GM10248 (cell line): ENCODE results near the gene PCA3.

Experiments
- CTCF ChIA-PET: fragments of 300-600 bp; sonication (Branson Sonifier 250); formaldehyde crosslinking; extraction: SDS; loops from one replicate; lab custom pipeline; 2021; ENCODE audit warnings: antibody characterized with exemption; lab: Yijun Ruan, JAX
- POLR2A ChIA-PET: fragments of 350-650 bp; sonication (Branson Sonifier 250); formaldehyde crosslinking; extraction: SDS; loops from one replicate; lab custom pipeline; 2020; ENCODE audit warnings: antibody characterized with exemption; lab: Yijun Ruan, JAX
- DNase-seq: peaks from one replicate; pipeline ENCODE4 v3.0.0; 2012; ENCODE audit errors: extremely low spot score
- CTCF ChIP-seq: IDR thresholded peaks from 2 replicates; pipeline ENCODE4 v1.5.1; 2012; ENCODE audit warnings: mild to moderate bottlenecking, low read depth; ENCODE audit errors: extremely low read depth, missing control alignments, control extremely low read depth

PCA3 gene

GRCh38 chr9:76761448-76761847 is 2.8 kb upstream of the PCA3 start:
- ChIA-PET POLR2A (no interaction called here), CTCF (interaction anchor here (0.9 kb wide), 1 partner anchor 16 kb away, joined by 3 read pairs; no protein-coding TSS in a partner anchor)
- TF ChIP-seq CTCF: peak; percentile 46
- DNase-seq: no peak

GRCh38 chr9:76766126-76766525 is 1.9 kb downstream of the PCA3 start:
- CTCF ChIA-PET: no interaction called here
- no peak for DNase-seq
- no peak for TF ChIP-seq CTCF
- POLR2A ChIA-PET: no interaction called here

GRCh38 chr9:76772686-76773445 is 8.6 kb downstream of the PCA3 start:
- DNase-seq: no peak
- POLR2A ChIA-PET: no interaction called here
- CTCF ChIA-PET: interaction anchor here (1.0 to 1.2 kb wide), 3 partner anchors 16 to 37 kb away, joined by 3 read pairs; no protein-coding TSS in a partner anchor
- TF ChIP-seq CTCF: no peak

GRCh38 chr9:76784881-76785280 is 20.6 kb downstream of the PCA3 start:
- POLR2A ChIA-PET: no interaction called here
- no peak for TF ChIP-seq CTCF
- no peak for DNase-seq
- CTCF ChIA-PET: interaction anchor here (1.2 kb wide), 1 partner anchor 26 kb away, joined by 4 read pairs; no protein-coding TSS in a partner anchor

- TF ChIP-seq CTCF: no peak
- no peak for DNase-seq
- ChIA-PET POLR2A (no interaction called here), CTCF (no interaction called here)
Observed at GRCh38 chr9:76785501-76785900, 21.3 kb downstream of the PCA3 start.

- TF ChIP-seq CTCF: no peak
- CTCF ChIA-PET: interaction anchor here (1.5 kb wide), 1 partner anchor 9 kb away, joined by 3 read pairs; no protein-coding TSS in a partner anchor
- DNase-seq: no peak
- POLR2A ChIA-PET: no interaction called here
Observed at GRCh38 chr9:76787677-76788076, 23.4 kb downstream of the PCA3 start.
